CD4-positive, alpha-beta T cell (primary cell): Measurements from ENCODE around the gene MYOD1. TPM values are rescaled to one million over a fixed set of nuclear protein-coding genes. Genes with fewer than 3 reads are reported as not detected.

Source experiments
- ATAC-seq: fragments of 200-7000 bp; cut with Tn5 transposase; one replicate; pipeline ENCODE4 v1.10.0; 2022; ENCODE audit warnings: mild to moderate bottlenecking; ENCODE audit not compliant: poor library complexity
- CTCF ChIA-PET: fragments of 350-600 bp; sonication (Branson Sonifier 250); formaldehyde crosslinking; loops from one replicate; lab custom pipeline; 2021; ENCODE audit warnings: antibody characterized with exemption, inconsistent platforms; lab: Charles Lee
- POLR2A ChIA-PET: fragments of 350-600 bp; sonication (Branson Sonifier 250); formaldehyde crosslinking; loops from one replicate; lab custom pipeline; 2021; ENCODE audit warnings: antibody characterized with exemption, inconsistent platforms; lab: Charles Lee
- DNase-seq, 14 experiments: peaks; one replicate each; pipeline ENCODE4 v3.0.0-alpha.2; 2013 to 2020; ENCODE audit warnings: mixed read lengths in 2 of 14
- H3K27ac ChIP-seq, 2 donors: one replicate each; pipeline versions ENCODE4 v1.5.1 to v1.7.0; 2013; ENCODE audit warnings: low read length in 2 of 2, low read depth in 1 of 2, mild to moderate bottlenecking in 1 of 2
- H3K27me3 ChIP-seq, 2 experiments: 1 replicate in 1 of 2; 2 replicates in 1 of 2; pipeline versions ENCODE4 v1.6.1 to v1.7.0; 2013; ENCODE audit warnings: low read length in 2 of 2, control low read depth in 1 of 2, mild to moderate bottlenecking in 1 of 2, moderate library complexity in 1 of 2; ENCODE audit not compliant: insufficient read depth in 2 of 2, control insufficient read depth in 1 of 2
- H3K36me3 ChIP-seq: one replicate; pipeline ENCODE4 v1.6.1; 2013; ENCODE audit warnings: low read length, control low read depth; ENCODE audit not compliant: insufficient read depth
- H3K4me1 ChIP-seq: one replicate; pipeline ENCODE4 v1.6.1; 2013; ENCODE audit warnings: low read length, control low read depth; ENCODE audit not compliant: insufficient read depth
- H3K4me3 ChIP-seq: one replicate; pipeline ENCODE4 v1.5.1; 2013; ENCODE audit warnings: mild to moderate bottlenecking, low read length, moderate library complexity
- H3K9me3 ChIP-seq, 2 experiments: 1 replicate in 1 of 2; 2 replicates in 1 of 2; pipeline versions ENCODE4 v1.6.1 to v1.7.0; 2013; ENCODE audit warnings: low read length in 2 of 2, mild to moderate bottlenecking in 2 of 2, control low read depth in 1 of 2, moderate library complexity in 1 of 2; ENCODE audit not compliant: control insufficient read depth in 1 of 2, insufficient read depth in 1 of 2
- H3K27ac Mint-ChIP-seq: one replicate; pipeline ENCODE4 v1.8.0; 2020; ENCODE audit warnings: mixed read lengths
- H3K27me3 Mint-ChIP-seq: one replicate; pipeline ENCODE4 v1.8.0; 2021; ENCODE audit warnings: mixed read lengths
- H3K36me3 Mint-ChIP-seq: one replicate; pipeline ENCODE4 v1.8.0; 2021; ENCODE audit warnings: low read depth, mixed read lengths
- H3K4me1 Mint-ChIP-seq: one replicate; pipeline ENCODE4 v1.8.0; 2021; ENCODE audit warnings: low read depth, mixed read lengths
- H3K4me3 Mint-ChIP-seq: one replicate; pipeline ENCODE4 v1.8.0; 2020; ENCODE audit warnings: mild to moderate bottlenecking, mixed read lengths
- H3K9me3 Mint-ChIP-seq: one replicate; pipeline ENCODE4 v1.8.0; 2020; ENCODE audit warnings: mixed read lengths
- CTCF ChIP-seq: fragments of 200-600 bp; IDR thresholded peaks from one replicate; pipeline ENCODE4 v1.8.0; 2022; ENCODE audit warnings: antibody characterized with exemption, mild to moderate bottlenecking
- intact Hi-C, 2 experiments: fragments of 100-400 bp; cut with DNase I in 1 of 2; cut with micrococcal nuclease in 1 of 2; formaldehyde crosslinking; loops; one replicate each; pipeline versions ENCODE4 v1.15.1 to v1.9.0; 2023 to 2025; cut with DNase I, micrococcal nuclease
- total RNA-seq, 174 experiments: library from RNA in 2 of 174; stranded (reverse) in 2 of 174; gene quantifications; one replicate each; pipeline ENCODE4 v1.2.3 and lab custom pipeline; 2021 to 2026

Gene MYOD1
- total RNA-seq, 2 experiments from 2014 or later, result not detected

GRCh38 chr11:17766590-17766989, 47.2 kb downstream of the MYOD1 start:
- Mint-ChIP-seq H3K27me3 (peaks cover 15% of the 10 kb centered on the region), H3K36me3 (no peaks in the 10 kb centered on the region), H3K4me1 (no peaks in the 10 kb centered on the region), H3K9me3 (no peaks in the 10 kb centered on the region), H3K27ac (no peak overlapping the region), H3K4me3 (no peak overlapping the region)
- no peaks in the 10 kb centered on the region for H3K27me3 ChIP-seq
- H3K9me3 ChIP-seq, result no peaks in the 10 kb centered on the region
- no peak for TF ChIP-seq CTCF
- no peak overlapping the region for H3K27ac ChIP-seq
- no peak for ATAC-seq
- DNase-seq, result no peak
- CTCF ChIA-PET, result no interaction called here
- POLR2A ChIA-PET, result no interaction called here
- intact Hi-C loops, result no loop called here
- H3K36me3 ChIP-seq, result no peaks in the 10 kb centered on the region
- H3K4me3 ChIP-seq, result no peak overlapping the region
- no peaks in the 10 kb centered on the region for H3K4me1 ChIP-seq

GRCh38 chr11:17767301-17767885, 48.0 kb downstream of the MYOD1 start:
- Histone ChIP-seq H3K27me3 (no peaks in the 10 kb centered on the region), H3K9me3 (peaks cover 0 to 8% of the 10 kb centered on the region in 2 experiments), H3K27ac (no peak overlapping the region), H3K4me3 (no peak overlapping the region), H3K4me1 (no peaks in the 10 kb centered on the region), H3K36me3 (no peaks in the 10 kb centered on the region)
- ATAC-seq (no peak), DNase-seq (no peak)
- H3K27me3 Mint-ChIP-seq, result peaks cover 15% of the 10 kb centered on the region
- POLR2A ChIA-PET, result no interaction called here
- H3K36me3 Mint-ChIP-seq, result no peaks in the 10 kb centered on the region
- no peak for TF ChIP-seq CTCF
- CTCF ChIA-PET, result no interaction called here
- H3K4me1 Mint-ChIP-seq, result no peaks in the 10 kb centered on the region
- H3K9me3 Mint-ChIP-seq, result no peaks in the 10 kb centered on the region
- H3K27ac Mint-ChIP-seq, result no peak overlapping the region
- no peak overlapping the region for H3K4me3 Mint-ChIP-seq
- intact Hi-C loops, result no loop called here

- Histone ChIP-seq H3K36me3 (no peaks in the 10 kb centered on the region), H3K4me3 (no peak overlapping the region), H3K9me3 (peaks cover 0 to 13% of the 10 kb centered on the region in 2 experiments), H3K27me3 (no peaks in the 10 kb centered on the region), H3K4me1 (no peaks in the 10 kb centered on the region), H3K27ac (no peak overlapping the region)
- Mint-ChIP-seq H3K4me1 (no peaks in the 10 kb centered on the region), H3K4me3 (no peak overlapping the region), H3K27me3 (peaks cover 15% of the 10 kb centered on the region), H3K27ac (no peak overlapping the region), H3K9me3 (no peaks in the 10 kb centered on the region), H3K36me3 (no peaks in the 10 kb centered on the region)
- no peak for ATAC-seq
- intact Hi-C loops, result no loop called here
- no peak for TF ChIP-seq CTCF
- ChIA-PET POLR2A (no interaction called here), CTCF (no interaction called here)
- DNase-seq, result no peak
Observed at GRCh38 chr11:17767914-17768313, 48.5 kb downstream of the MYOD1 start.
